ENCODE results near the gene MYH11.

The MYH11 gene

GRCh38 chr16:15856901-15857698, at the start of gene MYH11:
Gene MYH11, minus strand, starts transcription at chr16:15857028. Its CDS starts 18,776 bp downstream, at chr16:15838252.
- no peak for DNase-seq

- no peak for DNase-seq
These were observed 49.6 kb upstream of the MYH11 start for GRCh38 chr16:15906439-15906838.

DNA sequence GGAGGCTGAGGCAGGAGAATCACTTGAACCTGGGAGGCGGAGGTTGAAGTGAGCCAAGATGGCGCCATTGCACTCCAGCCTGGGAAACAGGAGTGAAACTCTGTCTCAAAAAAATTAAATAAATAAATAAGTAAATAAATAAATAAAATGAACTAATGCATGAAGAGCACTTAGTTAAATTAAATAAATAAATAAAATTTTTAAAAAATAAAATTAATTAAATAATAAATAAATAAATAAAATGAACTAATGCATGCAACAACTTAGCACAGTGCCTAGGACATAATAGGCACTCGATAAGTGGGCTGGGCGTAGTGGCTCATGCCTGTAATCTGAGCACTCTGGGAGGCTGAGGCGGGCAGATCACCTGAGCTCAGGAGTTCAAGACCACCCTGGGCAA, 47.1 kb upstream of the MYH11 start:
- DNase-seq, result no peak

DNA sequence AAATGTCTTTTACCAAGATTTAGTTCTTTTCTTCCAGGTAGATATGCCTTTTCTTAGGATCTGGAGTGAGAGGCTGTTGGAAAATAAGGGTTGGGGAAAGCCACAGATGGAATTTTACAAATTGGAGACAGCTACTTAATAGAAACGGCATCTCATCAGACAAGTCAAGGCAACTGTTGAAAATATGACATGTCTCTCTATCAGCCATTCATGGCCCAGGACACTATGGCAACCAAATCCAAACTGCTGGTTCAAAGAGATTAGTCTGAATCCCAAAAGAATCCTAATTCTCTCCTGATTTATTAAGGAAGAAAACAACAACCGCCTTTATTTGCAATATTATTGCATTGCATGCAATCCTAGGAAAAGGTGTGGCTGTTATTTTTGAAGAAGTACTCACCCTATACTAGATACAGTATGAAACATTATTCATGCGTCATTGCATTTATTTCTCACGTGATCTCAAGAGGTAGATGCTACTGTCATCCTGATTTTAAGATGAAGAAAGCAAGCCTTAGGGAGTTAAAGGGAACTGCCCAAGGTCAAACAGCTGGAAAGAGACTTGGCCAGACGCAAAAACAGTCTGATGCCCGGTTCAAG, 44.2 kb upstream of the MYH11 start:
- DNase-seq, result no peak

GRCh38 chr16:15900357-15900756, 43.5 kb upstream of the MYH11 start:
- no peak for DNase-seq

- DNase-seq, result no peak
These were observed 42.8 kb upstream of the MYH11 start for GRCh38 chr16:15899538-15900100.

DNA sequence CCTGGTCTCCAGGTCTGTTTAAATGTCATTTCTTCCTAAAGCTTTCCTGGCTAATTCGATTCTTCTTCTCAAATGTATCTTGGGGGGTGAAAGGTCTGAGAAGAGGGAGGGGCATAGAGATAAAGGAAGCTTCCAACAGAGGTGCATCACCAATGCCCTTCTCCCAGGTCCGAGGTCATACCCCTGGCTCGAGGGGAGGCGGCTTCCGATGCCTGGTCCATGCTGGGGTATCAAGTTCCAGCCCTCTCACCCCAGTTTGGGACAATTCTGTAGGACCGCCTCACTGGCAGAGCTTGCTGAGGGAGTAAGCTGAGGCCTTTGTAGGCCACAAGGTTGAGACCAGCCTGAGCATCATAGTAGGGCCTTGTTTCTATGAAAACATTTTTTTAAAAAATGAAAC, 41.8 kb upstream of the MYH11 start:
- no peak for DNase-seq

GRCh38 chr16:15897834-15898254, 41.0 kb upstream of the MYH11 start:
- DNase-seq, result no peak

GRCh38 chr16:15897121-15897780, 40.4 kb upstream of the MYH11 start:
- no peak for DNase-seq

DNA sequence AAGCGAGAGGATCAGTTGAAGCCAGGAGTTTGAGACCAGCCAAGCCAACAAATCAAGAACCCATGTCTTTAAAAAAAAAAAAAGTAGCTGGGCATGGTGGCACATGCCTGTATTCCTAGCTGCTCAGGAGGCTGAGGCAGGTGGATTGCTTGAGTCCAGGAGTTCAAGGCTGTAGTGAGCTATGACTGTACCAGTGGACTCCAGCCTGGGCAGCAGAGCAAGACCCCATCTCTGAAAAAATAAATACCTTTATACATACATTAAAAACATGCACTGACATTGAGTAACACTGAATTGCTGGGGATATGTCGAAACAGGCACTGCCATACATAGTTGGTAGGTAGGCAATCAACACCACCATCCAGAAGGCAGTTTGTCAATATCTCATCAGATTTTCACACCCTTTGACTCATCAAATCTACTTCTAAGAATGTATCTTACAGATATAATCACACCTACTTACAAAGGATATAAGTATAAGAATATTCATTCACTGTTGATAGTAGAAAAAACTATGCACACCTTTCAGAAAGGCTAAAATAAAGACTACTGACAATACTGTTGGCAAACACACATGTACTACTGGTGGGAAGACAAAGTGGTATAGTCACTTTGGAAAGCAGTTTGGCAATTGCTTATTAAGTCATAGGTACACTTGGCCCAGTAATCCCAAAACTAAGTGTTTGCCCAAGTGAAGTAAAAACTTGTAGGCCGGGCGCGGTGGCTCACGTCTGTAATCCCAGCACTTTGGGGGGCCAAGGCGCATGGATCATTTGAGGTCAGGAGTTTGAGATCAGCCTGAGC, 37.9 kb upstream of the MYH11 start:
- no peak for DNase-seq

GRCh38 chr16:15891508-15891907, 34.7 kb upstream of the MYH11 start:
- DNase-seq, result no peak

- DNase-seq, result peak; percentile 99
These were observed 31.5 kb upstream of the MYH11 start, which contains the start of gene CEP20 for GRCh38 chr16:15888072-15888976. Gene CEP20, minus strand, starts transcription at chr16:15888603. Its CDS starts 18 bp downstream, at chr16:15888585.

GRCh38 chr16:15887283-15887682, 30.5 kb upstream of the MYH11 start:
- DNase-seq, result no peak

GRCh38 chr16:15886078-15886477, 29.2 kb upstream of the MYH11 start:
- no peak for DNase-seq

DNA sequence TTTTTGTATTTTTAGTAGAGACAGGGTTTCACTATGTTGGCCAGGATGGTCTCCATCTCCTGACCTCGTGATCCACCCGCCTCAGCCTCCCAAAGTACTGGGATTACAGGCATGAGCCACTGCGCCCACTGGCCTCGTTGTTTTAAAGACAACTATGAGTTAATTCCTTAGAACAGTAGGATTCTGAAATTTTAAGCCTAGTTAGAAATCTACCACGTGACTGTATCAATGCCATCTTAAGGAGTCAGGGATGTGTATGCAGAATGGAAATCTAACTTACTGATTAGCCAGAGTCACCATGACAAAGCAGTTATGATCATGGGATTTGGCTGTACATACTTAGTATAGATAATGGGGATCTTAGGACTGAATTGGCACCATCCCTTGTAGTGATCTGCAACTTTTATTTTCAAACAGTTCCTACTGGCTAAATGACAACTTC, 28.8 kb upstream of the MYH11 start:
- DNase-seq, result no peak

GRCh38 chr16:15882563-15882962, 25.7 kb upstream of the MYH11 start:
- DNase-seq, result no peak

GRCh38 chr16:15881794-15882379, 25.1 kb upstream of the MYH11 start:
- no peak for DNase-seq

GRCh38 chr16:15880434-15881308, 23.8 kb upstream of the MYH11 start:
- no peak for DNase-seq

DNA sequence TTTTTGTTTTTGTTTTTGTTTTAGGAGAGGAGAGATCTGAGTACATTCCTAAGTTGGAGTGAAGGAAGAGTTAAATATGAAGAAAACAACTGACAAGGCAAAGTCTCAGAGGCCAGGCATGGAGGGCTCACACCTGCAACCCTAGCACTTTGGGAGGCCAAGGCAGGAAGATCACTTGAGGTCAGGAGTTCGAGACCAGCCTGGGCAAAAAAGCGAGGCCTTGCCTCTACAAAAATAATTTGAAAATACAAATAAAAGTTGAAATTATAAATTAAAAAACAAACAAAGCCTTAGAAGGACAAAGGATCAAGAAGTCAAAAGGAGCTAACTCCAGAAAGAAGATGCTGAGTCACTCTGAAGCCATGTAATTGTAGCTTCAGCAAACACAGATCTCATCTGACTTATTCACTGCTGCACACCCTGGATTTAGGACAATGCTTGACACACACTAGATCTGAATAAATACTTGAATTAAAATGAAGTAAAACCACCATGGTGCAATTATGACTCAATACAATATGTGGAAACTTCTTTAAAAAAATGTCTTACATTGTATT, 22.5 kb upstream of the MYH11 start:
- DNase-seq, result peak; percentile 8

- DNase-seq, result no peak
These were observed 19.7 kb upstream of the MYH11 start for GRCh38 chr16:15876503-15876902.
